Panc1 (cell line): ENCODE results near the gene PPP3R2. TPM values are rescaled to one million over a fixed set of nuclear protein-coding genes. Genes with fewer than 3 reads are reported as not detected.

Experiments
- ATAC-seq: fragments of 200-7000 bp; cut with Tn5 transposase; 2 replicates; pipeline ENCODE4 v1.9.1; 2020; ENCODE audit warnings: mild to moderate bottlenecking, moderate library complexity
- BruUV-seq: library from RNA; stranded (reverse); fragments of 400-500 nt; replicated peaks from 2 replicates; lab custom pipeline; 2021; lab: Mats Ljungman, UMichigan
- CTCF ChIA-PET: fragments of 300-600 bp; sonication (Branson Sonifier 250); formaldehyde crosslinking; loops from one replicate; lab custom pipeline; 2022; ENCODE audit warnings: antibody characterized with exemption; lab: Charles Lee
- POLR2A ChIA-PET: fragments of 300-600 bp; sonication (Branson Sonifier 250); formaldehyde crosslinking; loops from one replicate; lab custom pipeline; 2022; ENCODE audit warnings: antibody characterized with exemption; lab: Charles Lee
- DNase-seq: peaks from one replicate; pipeline ENCODE4 v3.0.0-alpha.2; 2010; ENCODE audit warnings: low read depth, low spot score
- H3K27ac ChIP-seq: 2 replicates; pipeline ENCODE4 v1.5.1; 2011; ENCODE audit warnings: mild to moderate bottlenecking, low read length, inconsistent platforms
- H3K27me3 ChIP-seq: fragments of 200-500 bp; sonication (Bioruptor generic); 2 replicates; pipeline ENCODE4 v1.6.0; 2014; ENCODE audit warnings: low read length, inconsistent platforms; ENCODE audit not compliant: control insufficient read depth, insufficient read depth
- H3K36me3 ChIP-seq: fragments of 200-500 bp; sonication (Bioruptor generic); 2 replicates; pipeline ENCODE4 v1.5.1; 2014; ENCODE audit warnings: inconsistent platforms, mild to moderate bottlenecking, low read length, moderate library complexity; ENCODE audit not compliant: control insufficient read depth, insufficient read depth
- H3K4me1 ChIP-seq: 2 replicates; pipeline ENCODE4 v1.5.1; 2011; ENCODE audit warnings: inconsistent platforms, mild to moderate bottlenecking, low read length, moderate library complexity; ENCODE audit not compliant: control insufficient read depth, insufficient read depth
- H3K4me3 ChIP-seq, 2 experiments: 2 replicates each; pipeline ENCODE4 v1.5.1; 2011 to 2012; ENCODE audit warnings: low read depth in 2 of 2, low read length in 2 of 2, mild to moderate bottlenecking in 2 of 2, inconsistent platforms in 1 of 2, moderate library complexity in 1 of 2
- H3K9me3 ChIP-seq: fragments of 200-500 bp; sonication (Bioruptor generic); 2 replicates; pipeline ENCODE4 v1.5.1; 2014; ENCODE audit warnings: low read depth, mild to moderate bottlenecking, inconsistent platforms, low read length, moderate library complexity; ENCODE audit not compliant: control insufficient read depth, insufficient read depth
- POLR2AphosphoS5 ChIP-seq: IDR thresholded peaks from 2 replicates; pipeline ENCODE4 v1.6.1; 2012; ENCODE audit warnings: mild to moderate bottlenecking, low read depth, low read length, moderate library complexity
- SIN3A ChIP-seq: IDR thresholded peaks from 2 replicates; pipeline ENCODE4 v1.6.1; 2012; ENCODE audit warnings: low read depth, mild to moderate bottlenecking, low read length, moderate library complexity, borderline replicate concordance; ENCODE audit not compliant: insufficient read depth
- TCF7L2 ChIP-seq: IDR thresholded peaks from 2 replicates; pipeline ENCODE4 v1.6.1; 2011; ENCODE audit warnings: mild to moderate bottlenecking, low read depth, low read length, inconsistent platforms
- in situ Hi-C: cut with HindIII; loops from 2 replicates; pipeline ENCODE4 v1.10.0; 2016; ENCODE audit warnings: low sequenced_read_pairs, low pct_unique_long_range_greater_than_20kb
- intact Hi-C: fragments of 100-400 bp; cut with micrococcal nuclease; formaldehyde crosslinking; loops from one replicate; pipeline ENCODE4 v1.10.0; 2022; ENCODE audit not compliant: unreplicated experiment
- total RNA-seq: library from RNA; stranded (reverse); gene quantifications from one replicate; pipeline ENCODE4 v1.2.1, GENCODE V29; 2021; ENCODE audit not compliant: unreplicated experiment
- TF ChIP-seq, protein P1 (sequence below), 2 experiments: IDR thresholded peaks; 2 replicates each; pipeline ENCODE4 v1.6.1; 2011 to 2012; ENCODE audit warnings: low read depth in 2 of 2, control low read depth in 1 of 2, low read length in 1 of 2, mild to moderate bottlenecking in 1 of 2, moderate library complexity in 1 of 2; ENCODE audit not compliant: insufficient read depth in 1 of 2
- TF ChIP-seq, protein P2 (sequence below): fragments of 450-650 bp; IDR thresholded peaks from 2 replicates; pipeline ENCODE4 v1.5.1; 2017; ENCODE audit warnings: mild to moderate bottlenecking

PPP3R2 gene
- total RNA-seq, 1 experiment from 2014 or later = not detected

- DNase-seq = no peak
Observed at GRCh38 chr9:101601904-101602765, 7.4 kb upstream of the PPP3R2 start.

DNA sequence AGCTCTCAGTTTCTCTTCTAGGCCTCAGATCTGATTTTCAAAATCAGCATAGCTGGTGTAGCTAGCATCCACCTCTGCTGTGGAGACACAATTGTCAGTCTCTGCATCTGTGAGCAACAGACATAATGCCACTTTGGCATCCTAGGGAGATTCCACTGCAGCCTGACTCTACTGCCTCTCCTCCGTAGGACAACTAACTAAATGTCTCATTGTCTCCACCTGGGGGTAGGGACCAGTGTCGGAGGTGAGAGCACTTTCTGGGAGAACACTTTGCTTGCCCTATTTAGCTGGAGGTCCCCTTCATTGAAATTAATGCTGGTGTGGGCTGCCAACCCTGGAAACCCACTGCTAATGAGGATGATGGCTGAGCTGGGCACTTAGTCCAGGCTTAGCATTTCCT is 1.4 kb downstream of the PPP3R2 start:
- TF ChIP-seq, protein P1, sequence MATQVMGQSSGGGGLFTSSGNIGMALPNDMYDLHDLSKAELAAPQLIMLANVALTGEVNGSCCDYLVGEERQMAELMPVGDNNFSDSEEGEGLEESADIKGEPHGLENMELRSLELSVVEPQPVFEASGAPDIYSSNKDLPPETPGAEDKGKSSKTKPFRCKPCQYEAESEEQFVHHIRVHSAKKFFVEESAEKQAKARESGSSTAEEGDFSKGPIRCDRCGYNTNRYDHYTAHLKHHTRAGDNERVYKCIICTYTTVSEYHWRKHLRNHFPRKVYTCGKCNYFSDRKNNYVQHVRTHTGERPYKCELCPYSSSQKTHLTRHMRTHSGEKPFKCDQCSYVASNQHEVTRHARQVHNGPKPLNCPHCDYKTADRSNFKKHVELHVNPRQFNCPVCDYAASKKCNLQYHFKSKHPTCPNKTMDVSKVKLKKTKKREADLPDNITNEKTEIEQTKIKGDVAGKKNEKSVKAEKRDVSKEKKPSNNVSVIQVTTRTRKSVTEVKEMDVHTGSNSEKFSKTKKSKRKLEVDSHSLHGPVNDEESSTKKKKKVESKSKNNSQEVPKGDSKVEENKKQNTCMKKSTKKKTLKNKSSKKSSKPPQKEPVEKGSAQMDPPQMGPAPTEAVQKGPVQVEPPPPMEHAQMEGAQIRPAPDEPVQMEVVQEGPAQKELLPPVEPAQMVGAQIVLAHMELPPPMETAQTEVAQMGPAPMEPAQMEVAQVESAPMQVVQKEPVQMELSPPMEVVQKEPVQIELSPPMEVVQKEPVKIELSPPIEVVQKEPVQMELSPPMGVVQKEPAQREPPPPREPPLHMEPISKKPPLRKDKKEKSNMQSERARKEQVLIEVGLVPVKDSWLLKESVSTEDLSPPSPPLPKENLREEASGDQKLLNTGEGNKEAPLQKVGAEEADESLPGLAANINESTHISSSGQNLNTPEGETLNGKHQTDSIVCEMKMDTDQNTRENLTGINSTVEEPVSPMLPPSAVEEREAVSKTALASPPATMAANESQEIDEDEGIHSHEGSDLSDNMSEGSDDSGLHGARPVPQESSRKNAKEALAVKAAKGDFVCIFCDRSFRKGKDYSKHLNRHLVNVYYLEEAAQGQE (IDR thresholded peaks at IDR 0.05; ENCODE audit: insufficient read depth in 1 of 2, low read depth in 2 of 2, low read length in 1 of 2) = no peak
- no peak for TF ChIP-seq POLR2AphosphoS5
- TF ChIP-seq TCF7L2 = no peak
- no peak for TF ChIP-seq SIN3A
- TF ChIP-seq, protein P2, sequence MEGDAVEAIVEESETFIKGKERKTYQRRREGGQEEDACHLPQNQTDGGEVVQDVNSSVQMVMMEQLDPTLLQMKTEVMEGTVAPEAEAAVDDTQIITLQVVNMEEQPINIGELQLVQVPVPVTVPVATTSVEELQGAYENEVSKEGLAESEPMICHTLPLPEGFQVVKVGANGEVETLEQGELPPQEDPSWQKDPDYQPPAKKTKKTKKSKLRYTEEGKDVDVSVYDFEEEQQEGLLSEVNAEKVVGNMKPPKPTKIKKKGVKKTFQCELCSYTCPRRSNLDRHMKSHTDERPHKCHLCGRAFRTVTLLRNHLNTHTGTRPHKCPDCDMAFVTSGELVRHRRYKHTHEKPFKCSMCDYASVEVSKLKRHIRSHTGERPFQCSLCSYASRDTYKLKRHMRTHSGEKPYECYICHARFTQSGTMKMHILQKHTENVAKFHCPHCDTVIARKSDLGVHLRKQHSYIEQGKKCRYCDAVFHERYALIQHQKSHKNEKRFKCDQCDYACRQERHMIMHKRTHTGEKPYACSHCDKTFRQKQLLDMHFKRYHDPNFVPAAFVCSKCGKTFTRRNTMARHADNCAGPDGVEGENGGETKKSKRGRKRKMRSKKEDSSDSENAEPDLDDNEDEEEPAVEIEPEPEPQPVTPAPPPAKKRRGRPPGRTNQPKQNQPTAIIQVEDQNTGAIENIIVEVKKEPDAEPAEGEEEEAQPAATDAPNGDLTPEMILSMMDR = no peak
- H3K27me3 ChIP-seq = no peaks in the 10 kb centered on the region
- H3K36me3 ChIP-seq = no peaks in the 10 kb centered on the region
- no peak for DNase-seq
- POLR2A ChIA-PET = no interaction called here
- H3K9me3 ChIP-seq = no peaks in the 10 kb centered on the region
- H3K4me3 ChIP-seq = no peak overlapping the region
- ATAC-seq = no peak
- in situ Hi-C loops (no loop called here), intact Hi-C loops (no loop called here)
- no TSS peak for BruUV-seq
- CTCF ChIA-PET = no interaction called here
- no peaks in the 10 kb centered on the region for H3K4me1 ChIP-seq
- no peak overlapping the region for H3K27ac ChIP-seq

More at GRCh38 chr9:101601904-101602765, 7.4 kb upstream of the PPP3R2 start:
- no TSS peak for BruUV-seq
- H3K36me3 ChIP-seq = no peaks in the 10 kb centered on the region
- H3K27me3 ChIP-seq = no peaks in the 10 kb centered on the region
- no peak overlapping the region for H3K4me3 ChIP-seq
- no peak for TF ChIP-seq TCF7L2
- TF ChIP-seq, protein P2 = peak; percentile 75
- H3K27ac ChIP-seq = no peak overlapping the region
- POLR2A ChIA-PET = no interaction called here
- no peaks in the 10 kb centered on the region for H3K4me1 ChIP-seq
- H3K9me3 ChIP-seq = no peaks in the 10 kb centered on the region
- in situ Hi-C loops = no loop called here
- intact Hi-C loops = no loop called here
- peak; percentile 63; the same call in 1 of the 2 replicates for ATAC-seq
- CTCF ChIA-PET = no interaction called here
